SKM-1 treated with dmso at 0.1 percent for 144 hours (cell line): ENCODE data around the gene RETN.
A peak's percentile ranks its signal among the peaks of the same experiment; 100 is the strongest.

Source experiments
- DNase-seq: peaks from one replicate; lab custom pipeline; 2025; ENCODE audit not compliant: unreplicated experiment; lab: John Stamatoyannopoulos, UW

Gene RETN

GRCh38 chr19:7681340-7682174 lies 12.7 kb downstream of the RETN start:
- DNase-seq: peak; percentile 97

- no peak for DNase-seq
Measured at GRCh38 chr19:7682175-7682855, 13.5 kb downstream of the RETN start.

- no peak for DNase-seq
Measured at GRCh38 chr19:7685546-7686445, 16.9 kb downstream of the RETN start.

GRCh38 chr19:7687177-7687576 lies 18.3 kb downstream of the RETN start:
- DNase-seq: no peak

- no peak for DNase-seq
Measured at GRCh38 chr19:7689165-7689564, 20.3 kb downstream of the RETN start.

- DNase-seq: no peak
Measured at GRCh38 chr19:7690779-7691258, 22.0 kb downstream of the RETN start.

- no peak for DNase-seq
Measured at GRCh38 chr19:7691497-7691896, 22.6 kb downstream of the RETN start.

- no peak for DNase-seq
Measured at GRCh38 chr19:7692417-7693088, 23.7 kb downstream of the RETN start.

- no peak for DNase-seq
Measured at GRCh38 chr19:7694499-7694898, 25.6 kb downstream of the RETN start.

- DNase-seq: no peak
Measured at GRCh38 chr19:7697721-7698287, 29.0 kb downstream of the RETN start.

- DNase-seq: no peak
Measured at GRCh38 chr19:7698583-7698982, 29.7 kb downstream of the RETN start.

GRCh38 chr19:7699003-7699402 lies 30.2 kb downstream of the RETN start:
- DNase-seq: no peak

- DNase-seq: no peak
Measured at GRCh38 chr19:7699417-7700401, 30.9 kb downstream of the RETN start.

- no peak for DNase-seq
Measured at GRCh38 chr19:7701049-7701653, 32.3 kb downstream of the RETN start.

GRCh38 chr19:7701654-7702457 lies 33.0 kb downstream of the RETN start, which contains the start of gene FCER2:
Gene FCER2, minus strand, starts transcription at chr19:7702131. Its CDS starts 2,371 bp downstream, at chr19:7699760.
- DNase-seq: no peak

GRCh38 chr19:7703332-7703731 lies 34.5 kb downstream of the RETN start:
- no peak for DNase-seq

- no peak for DNase-seq
Measured at GRCh38 chr19:7704280-7705060, 35.6 kb downstream of the RETN start.
